Femur (tissue), 1 donor: ENCODE data around the gene EPAS1.
A peak's percentile ranks its signal among the peaks of the same experiment; 100 is the strongest.

Experiments
- DNase-seq: peaks from one replicate; pipeline ENCODE4 v3.0.0-alpha.2; 2017

EPAS1 gene

DNA sequence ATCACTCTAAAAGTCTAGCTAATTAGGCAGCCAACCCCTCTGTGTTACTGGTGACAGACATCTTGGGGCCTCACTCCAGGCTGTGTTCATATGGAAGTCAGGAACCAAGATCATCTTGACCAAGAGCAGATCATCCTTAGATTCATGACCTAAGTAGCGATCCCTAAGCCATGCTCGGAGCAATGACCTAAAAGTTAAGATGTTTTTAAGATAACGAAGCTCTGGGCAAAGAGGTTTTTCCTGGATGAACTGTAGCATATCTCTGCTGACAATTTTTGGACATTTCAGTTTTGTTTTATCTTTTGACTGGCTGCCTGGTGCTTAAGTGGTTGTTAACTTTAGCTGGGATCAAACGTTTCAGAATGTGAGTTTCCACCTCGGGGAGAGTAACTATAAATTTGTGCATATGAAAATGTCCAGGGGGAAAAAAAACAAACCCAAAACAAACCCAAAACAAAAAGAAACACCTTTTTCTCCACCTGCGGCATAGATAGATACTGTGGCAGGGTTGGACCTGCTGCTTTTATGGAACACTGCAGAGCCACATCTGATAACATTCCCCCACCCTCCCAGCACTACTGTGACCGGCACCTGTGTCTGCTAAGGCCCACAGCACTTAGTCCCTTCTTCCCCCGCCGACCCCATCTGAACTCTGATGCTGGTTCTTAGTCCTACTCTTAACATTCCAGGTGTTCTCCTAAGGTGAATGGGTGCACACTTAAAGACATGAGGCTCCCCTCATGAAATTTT is 45.5 kb downstream of the EPAS1 start:
- DNase-seq, result no peak

GRCh38 chr2:46344706-46345105 is 47.5 kb downstream of the EPAS1 start:
- DNase-seq, result no peak

GRCh38 chr2:46345775-46346174 is 48.6 kb downstream of the EPAS1 start:
- DNase-seq, result no peak

DNA sequence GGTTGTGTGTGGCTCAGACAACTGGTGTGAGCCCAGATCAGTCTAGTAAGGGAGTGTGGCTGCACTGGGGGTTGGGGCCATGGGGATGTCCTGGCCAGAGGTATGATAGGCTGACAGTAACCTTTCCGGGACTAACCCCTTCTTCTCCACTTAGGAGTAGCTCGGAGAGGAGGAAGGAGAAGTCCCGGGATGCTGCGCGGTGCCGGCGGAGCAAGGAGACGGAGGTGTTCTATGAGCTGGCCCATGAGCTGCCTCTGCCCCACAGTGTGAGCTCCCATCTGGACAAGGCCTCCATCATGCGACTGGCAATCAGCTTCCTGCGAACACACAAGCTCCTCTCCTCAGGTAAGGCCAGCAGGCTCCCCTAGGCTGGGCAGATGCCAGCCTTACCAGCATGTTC is 49.5 kb downstream of the EPAS1 start:
- DNase-seq, result no peak

DNA sequence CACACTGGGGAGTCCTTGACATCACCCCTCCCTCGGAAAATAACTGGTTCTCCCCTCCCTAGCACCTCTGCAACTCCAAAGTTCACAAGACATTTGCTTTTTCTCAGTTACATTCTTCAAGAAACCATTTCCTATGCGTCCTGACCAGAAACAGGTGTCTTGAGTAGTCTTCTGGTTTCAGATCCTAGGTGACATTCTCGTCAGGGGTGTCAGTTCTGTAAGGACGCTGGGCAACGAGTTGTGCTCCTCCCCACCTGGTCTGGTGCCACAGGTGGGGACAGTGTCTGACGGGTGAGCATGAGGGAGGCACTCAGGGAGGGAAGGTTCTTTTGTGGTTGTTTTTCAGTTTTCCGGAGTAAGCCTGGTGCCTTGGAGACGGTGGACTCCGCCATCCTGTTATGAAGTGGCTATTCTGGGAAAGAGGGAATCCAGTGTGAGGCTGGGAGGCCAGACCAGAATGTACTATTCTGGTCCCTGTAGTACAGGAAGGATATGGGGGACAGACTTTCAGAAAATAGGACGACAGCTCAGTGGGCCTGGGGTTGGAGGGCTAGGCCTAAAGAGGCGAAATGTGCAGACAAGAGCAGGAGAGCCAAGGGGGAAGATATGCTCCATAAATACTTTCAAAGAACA is 50.6 kb downstream of the EPAS1 start:
- DNase-seq, result no peak

DNA sequence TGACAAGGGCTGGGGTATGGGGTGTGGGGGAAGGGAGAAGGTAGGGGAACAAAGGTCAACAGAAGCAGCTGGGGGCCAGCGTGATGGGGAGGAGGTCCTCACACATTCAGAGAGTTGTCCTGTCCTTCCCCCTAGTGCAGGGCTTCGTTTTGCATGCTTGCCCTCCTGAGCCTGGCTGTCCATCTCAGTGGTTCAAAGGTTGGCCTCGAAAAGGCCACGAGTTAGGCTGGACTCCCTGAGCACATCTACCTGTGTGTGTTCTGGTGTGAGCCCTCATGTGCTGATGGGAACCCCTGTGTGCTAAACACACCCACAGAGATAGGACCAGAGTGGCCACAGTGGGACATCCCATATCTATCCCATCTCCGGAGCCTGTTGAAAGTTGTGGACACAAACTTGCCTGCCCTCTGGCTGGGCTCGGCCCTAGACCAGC is 51.9 kb downstream of the EPAS1 start:
- no peak for DNase-seq

- no peak for DNase-seq
Measured at GRCh38 chr2:46350029-46350689, 53.0 kb downstream of the EPAS1 start.

- DNase-seq, result no peak
Measured at GRCh38 chr2:46351098-46351749, 54.0 kb downstream of the EPAS1 start.

GRCh38 chr2:46351750-46352138 is 54.5 kb downstream of the EPAS1 start:
- peak; percentile 47 for DNase-seq

DNA sequence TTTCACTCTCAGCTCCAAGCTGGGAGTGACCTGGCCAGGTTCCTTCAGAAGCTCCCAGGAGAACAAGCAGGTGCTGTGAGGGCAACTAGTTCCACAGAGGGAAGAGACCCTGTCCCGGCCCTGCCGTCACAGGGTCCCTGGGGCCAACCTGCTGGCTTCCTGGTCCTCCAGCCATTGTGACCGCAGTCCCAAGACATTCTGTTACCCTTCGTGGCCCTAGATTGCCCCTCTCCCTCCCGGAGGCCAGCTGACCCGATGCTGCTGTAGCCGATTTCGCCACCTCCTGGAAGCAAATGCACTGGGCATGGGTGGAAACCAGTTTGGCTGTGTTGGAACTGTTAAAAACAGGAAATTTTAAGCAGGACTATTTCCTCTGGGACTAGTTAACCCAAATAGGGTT is 55.4 kb downstream of the EPAS1 start:
- DNase-seq, result no peak

DNA sequence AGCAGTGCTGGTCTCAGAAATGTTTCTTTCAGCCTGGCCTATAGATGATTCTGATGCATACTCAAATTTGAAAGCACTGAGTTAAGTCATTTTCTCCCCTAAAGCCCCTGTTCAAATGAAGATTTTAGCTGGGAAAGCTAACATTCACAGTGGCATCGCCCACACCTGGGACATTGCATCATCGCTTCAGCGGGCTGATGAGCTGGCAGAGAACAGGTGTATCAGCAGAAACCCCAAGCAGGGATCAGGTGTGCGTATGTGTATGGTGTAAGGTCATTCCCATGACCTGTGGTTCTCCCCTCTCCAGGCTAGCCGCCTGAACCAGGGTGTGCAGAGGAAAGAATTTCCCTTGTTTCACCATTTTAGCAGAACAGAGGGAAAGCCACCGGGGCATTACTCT is 56.3 kb downstream of the EPAS1 start:
- no peak for DNase-seq

DNA sequence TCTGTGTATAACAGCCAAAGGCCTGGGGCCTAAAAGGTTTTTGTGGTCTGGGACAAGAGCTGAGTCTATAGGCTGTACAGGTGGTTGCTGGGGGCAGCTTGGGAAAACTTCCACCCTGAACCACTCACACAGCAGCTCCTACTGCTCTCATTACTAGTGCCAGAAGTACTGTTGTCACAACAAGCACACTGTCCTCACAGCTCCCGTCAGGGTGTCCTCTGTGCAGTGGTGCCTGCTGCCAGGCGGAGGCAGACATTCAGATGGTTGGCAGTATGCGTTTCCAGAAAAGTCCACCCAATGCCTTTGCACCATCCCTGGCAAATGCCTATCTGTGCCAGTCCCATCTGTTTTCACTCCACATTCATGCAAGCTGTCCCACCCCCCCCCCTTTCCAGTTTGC is 58.5 kb downstream of the EPAS1 start:
- no peak for DNase-seq

DNA sequence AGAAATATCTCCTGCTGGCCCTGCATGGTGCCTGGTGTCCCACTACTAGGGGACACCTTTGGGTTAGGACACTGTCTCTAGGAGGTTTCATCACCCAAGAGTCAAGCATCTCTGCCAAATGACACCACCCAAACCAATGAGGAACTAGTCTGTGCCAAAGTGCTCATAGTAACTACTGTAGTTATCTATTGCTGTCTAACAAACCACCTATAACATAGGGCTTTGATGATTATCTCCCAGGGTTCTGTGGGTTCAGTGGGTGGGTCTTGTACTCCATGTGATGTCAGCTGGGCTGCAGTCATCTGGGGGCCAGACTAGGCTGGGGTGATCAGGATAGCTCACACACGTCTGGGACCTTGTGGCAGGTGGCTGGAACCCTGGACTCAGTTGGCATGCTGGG is 59.8 kb downstream of the EPAS1 start:
- no peak for DNase-seq

DNA sequence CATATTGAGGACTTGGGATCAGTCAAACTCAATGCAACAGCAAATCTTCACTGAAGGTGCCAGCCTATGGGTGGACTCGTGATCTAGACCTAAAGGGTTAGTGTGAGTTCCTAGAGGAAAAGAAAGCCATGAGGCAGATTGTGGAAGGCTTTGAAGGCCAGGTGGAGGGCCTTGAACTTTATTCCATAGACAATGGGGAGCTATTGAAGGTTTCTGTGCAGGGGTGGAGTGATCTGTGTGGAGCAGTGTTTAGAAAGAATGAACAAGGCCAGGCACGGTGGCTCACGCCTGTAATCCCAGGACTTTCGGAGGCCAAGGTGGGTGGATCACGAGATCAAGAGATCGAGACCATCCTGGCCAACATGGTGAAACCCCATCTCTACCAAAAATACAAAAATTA is 61.5 kb downstream of the EPAS1 start:
- DNase-seq, result no peak

DNA sequence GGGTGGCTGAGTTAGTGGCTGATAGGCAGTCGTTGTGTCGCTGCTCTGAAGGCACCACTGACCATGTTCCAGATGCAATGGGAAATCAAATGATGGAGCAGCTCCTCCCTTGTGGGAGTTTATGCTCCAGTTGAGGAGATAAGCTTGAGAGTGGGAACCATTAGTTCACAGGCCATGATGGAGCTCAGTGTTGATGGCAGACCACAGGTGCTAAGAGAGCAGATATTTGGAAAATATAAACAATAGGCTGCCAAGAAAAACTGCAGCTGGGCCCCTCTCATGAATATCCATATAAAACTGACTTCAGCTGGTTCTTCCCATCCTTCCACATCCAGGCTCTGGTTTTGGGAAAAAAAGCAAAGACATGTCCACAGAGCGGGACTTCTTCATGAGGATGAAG is 63.1 kb downstream of the EPAS1 start:
- DNase-seq, result no peak

DNA sequence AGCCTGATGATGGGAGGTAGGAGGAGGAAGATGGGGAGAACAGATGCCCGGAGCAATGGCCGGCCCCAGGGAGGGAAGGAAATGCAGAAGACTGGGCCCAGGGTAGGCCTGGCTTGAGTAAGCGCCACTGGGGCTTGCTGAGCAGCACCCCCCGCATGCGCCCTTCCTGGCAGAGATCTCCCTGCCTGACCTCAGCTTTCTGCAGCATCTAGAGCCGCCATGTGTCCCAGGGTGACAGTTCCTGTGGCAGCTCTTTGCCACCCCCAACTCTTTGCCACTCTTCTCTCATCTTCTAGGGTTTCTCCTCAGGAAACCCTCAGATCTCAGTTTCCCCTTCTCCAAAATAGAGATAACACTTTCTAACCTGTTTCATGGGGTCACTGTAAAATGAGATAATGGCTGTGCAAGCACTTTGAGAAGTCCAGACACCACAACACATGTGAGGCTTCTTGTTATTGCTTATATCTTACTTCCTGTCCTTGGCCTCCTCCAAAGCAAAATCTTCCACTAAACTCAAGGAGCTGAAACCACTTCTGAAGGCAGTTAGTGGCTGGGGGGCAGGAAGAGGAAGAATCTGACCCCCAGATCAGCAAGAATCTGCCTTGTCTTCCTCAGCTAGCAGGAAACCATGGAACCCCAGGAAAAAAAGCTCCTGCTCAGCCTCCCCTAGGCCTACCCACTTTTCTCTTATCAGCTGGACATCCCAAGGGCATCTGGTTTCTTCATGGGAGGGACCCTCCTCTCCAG is 64.9 kb downstream of the EPAS1 start:
- no peak for DNase-seq

DNA sequence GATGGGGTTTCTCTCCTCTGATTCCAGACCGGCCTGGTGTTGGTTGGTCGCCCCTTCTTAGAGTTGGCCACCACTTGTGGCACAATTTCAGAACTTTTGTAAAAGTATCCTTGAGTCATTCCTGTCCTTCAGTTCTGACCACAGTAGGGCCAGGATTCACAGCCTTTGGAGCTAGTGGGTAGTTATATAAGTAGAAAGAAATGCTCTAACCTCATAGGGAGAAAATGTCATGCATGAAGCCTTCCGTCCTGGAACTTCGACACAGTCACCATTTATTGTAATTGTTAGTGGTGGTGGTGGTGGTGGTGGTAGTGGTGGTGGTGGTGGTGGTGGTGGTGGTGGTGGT is 65.4 kb downstream of the EPAS1 start:
- DNase-seq, result no peak

DNA sequence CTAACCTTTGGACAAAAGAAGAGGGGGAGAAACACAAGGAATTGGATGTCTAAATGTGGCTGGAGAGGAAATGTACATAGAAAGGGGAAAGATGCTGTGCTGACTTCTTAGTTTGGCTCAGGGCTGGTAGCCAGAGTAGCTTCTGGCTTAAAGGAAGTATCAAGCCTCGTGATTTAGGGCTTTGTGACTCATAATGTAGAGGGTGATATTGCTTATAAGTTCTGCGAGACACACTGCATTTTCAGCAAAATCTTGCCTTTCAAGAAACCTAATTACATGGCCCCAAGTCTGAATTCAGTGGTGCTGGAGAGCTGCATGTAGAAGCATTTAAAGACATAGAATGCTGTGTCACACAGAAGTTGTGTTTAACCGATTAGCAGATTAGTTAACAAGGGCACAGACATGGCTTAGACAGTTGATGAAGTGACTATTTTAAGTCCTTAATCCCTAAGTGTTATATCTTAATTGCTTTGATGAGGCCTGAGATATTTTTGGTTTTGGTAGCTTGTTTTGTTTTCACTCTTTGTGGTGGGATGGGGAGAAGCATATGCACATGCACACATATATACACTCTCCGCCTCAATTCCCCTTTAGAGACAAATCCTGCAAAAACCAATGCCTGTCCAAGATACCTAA is 66.4 kb downstream of the EPAS1 start:
- no peak for DNase-seq

DNA sequence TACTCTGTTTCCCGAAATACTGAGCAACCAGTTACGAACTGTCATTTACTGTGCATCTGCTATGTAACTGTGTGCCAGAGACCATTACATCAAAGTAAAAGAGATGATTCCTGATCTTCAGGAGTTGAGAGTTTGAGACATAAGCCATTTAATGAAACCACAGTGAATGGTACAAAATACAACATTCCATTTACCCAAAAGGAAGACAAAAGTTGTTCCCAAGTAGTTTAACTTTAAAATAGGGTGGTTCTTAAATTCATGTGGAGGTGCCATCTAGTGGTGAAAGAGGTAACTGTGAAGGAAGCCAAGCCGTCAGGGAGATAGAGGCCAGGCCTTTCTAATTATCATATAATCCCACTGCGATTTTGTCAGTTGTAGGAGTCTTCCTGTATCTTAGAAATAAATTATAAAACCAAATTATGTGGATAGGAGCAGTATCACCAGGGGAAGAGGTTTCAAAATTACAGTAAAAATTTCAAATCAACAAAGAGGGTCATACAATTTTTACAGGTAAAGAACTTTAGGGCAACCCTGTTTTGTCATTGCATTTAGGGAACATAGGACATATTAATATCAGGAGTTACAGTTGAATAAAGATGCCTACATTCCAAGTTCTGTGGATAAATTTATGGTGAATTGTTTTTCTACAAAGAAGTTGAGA is 67.7 kb downstream of the EPAS1 start:
- DNase-seq, result no peak

DNA sequence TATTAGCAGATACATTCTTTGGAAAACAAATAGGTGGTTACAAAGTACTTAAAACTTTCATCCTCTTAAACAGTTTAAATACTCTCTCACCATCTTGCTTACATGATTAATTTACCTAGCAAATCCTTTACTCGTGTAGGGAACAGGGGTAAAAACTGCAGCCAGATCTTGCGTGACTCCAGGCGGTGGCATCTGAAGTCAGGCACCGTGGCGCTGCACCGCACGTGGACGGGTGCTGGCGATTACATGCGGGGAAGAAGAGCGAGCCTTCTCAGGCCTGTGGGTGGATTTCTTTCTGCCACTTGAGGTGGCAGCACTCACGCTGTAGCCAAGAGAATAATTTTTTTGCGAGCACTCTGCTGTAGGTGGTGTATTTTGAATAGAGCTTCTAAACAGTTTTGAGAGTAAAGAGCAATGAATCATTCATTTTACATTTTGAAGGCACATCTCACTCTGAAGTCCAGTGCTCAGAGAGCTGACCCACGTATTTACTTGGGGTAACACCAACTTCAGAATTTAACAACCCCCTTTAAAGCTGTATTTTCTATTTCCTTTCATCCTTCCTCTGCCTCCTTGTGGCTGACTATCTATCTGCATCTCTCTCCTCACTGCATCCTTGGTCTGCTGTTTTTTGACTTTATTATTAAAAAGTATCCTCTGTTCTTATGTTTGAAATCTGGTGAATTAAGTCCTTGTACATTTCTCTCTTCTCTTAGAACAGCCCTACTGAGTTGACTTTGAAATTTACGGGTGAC is 68.9 kb downstream of the EPAS1 start:
- DNase-seq, result no peak

- no peak for DNase-seq
Measured at GRCh38 chr2:46366668-46367052, 69.5 kb downstream of the EPAS1 start.
